MG63 (cell line): Measurements from ENCODE around the gene CDKN2AIPNL. TPM values are rescaled to one million over a fixed set of nuclear protein-coding genes. Genes with fewer than 3 reads are reported as not detected.
A peak's percentile ranks its signal among the peaks of the same experiment; 100 is the strongest.
"Not testable (repeated sequence)": the region's sequence is repeated elsewhere in the genome, so short reads cannot be mapped to it uniquely, and the experiment has no call there.

Source experiments
- DNase-seq: peaks from one replicate; pipeline ENCODE4 v3.0.0-alpha.2; 2020
- H3K27me3 ChIP-seq: fragments of 250-450 bp; sonication (Bioruptor Pico); 2 replicates; pipeline ENCODE4 v1.5.1; 2020; ENCODE audit warnings: mild to moderate bottlenecking, moderate library complexity
- H3K36me3 ChIP-seq: fragments of 250-450 bp; sonication (Bioruptor Pico); 2 replicates; pipeline ENCODE4 v1.5.1; 2020; ENCODE audit warnings: mild to moderate bottlenecking, moderate library complexity
- H3K4me3 ChIP-seq: fragments of 250-450 bp; sonication (Bioruptor Pico); 2 replicates; pipeline ENCODE4 v1.5.1; 2020; ENCODE audit warnings: mild to moderate bottlenecking, moderate library complexity
- H3K9me3 ChIP-seq: fragments of 250-450 bp; sonication (Bioruptor Pico); 2 replicates; pipeline ENCODE4 v1.5.1; 2020; ENCODE audit warnings: mild to moderate bottlenecking, moderate library complexity
- total RNA-seq: library from RNA; depleted of rRNA; stranded (reverse); fragments of >200 nt; shearing (Covaris generic); gene quantifications from 2 replicates; pipeline ENCODE4 v1.2.3, GENCODE V29; 2014; ENCODE audit warnings: low replicate concordance

The CDKN2AIPNL gene
- total RNA-seq, 1 experiment from 2014 or later: 116 TPM

GRCh38 chr5:134422791-134423365 lies 11.2 kb upstream of the CDKN2AIPNL start:
- no peaks in the 10 kb centered on the region for H3K27me3 ChIP-seq
- no peak for DNase-seq
- peaks cover 3% of the 10 kb centered on the region; the same call in 1 of the 2 replicates for H3K9me3 ChIP-seq
- no peak overlapping the region for H3K4me3 ChIP-seq
- no peaks in the 10 kb centered on the region for H3K36me3 ChIP-seq

- not testable (repeated sequence) for DNase-seq, H3K9me3 ChIP-seq, H3K4me3 ChIP-seq, H3K36me3 ChIP-seq, H3K27me3 ChIP-seq
Observed at GRCh38 chr5:134421038-134421437, 9.4 kb upstream of the CDKN2AIPNL start.

GRCh38 chr5:134420343-134420742 lies 8.7 kb upstream of the CDKN2AIPNL start:
- Histone ChIP-seq H3K4me3 (no peak overlapping the region), H3K9me3 (peaks cover 3% of the 10 kb centered on the region; the same call in 1 of the 2 replicates), H3K27me3 (no peaks in the 10 kb centered on the region), H3K36me3 (no peaks in the 10 kb centered on the region)
- no peak for DNase-seq

GRCh38 chr5:134418958-134419357 lies 7.3 kb upstream of the CDKN2AIPNL start:
- DNase-seq: no peak
- peaks cover 3% of the 10 kb centered on the region; the same call in 1 of the 2 replicates for H3K9me3 ChIP-seq
- no peak overlapping the region for H3K4me3 ChIP-seq
- no peaks in the 10 kb centered on the region for H3K27me3 ChIP-seq
- no peaks in the 10 kb centered on the region for H3K36me3 ChIP-seq

GRCh38 chr5:134417707-134418106 lies 6.0 kb upstream of the CDKN2AIPNL start:
- DNase-seq: no peak

GRCh38 chr5:134413046-134413445 lies 1.4 kb upstream of the CDKN2AIPNL start:
- Histone ChIP-seq H3K36me3 (peaks cover 24% of the 10 kb centered on the region), H3K27me3 (no peaks in the 10 kb centered on the region), H3K9me3 (no peaks in the 10 kb centered on the region), H3K4me3 (no peak overlapping the region)
- no peak for DNase-seq

More at GRCh38 chr5:134417707-134418106, 6.0 kb upstream of the CDKN2AIPNL start:
- Histone ChIP-seq H3K9me3 (peaks cover 3% of the 10 kb centered on the region; the same call in 1 of the 2 replicates), H3K36me3 (no peaks in the 10 kb centered on the region), H3K27me3 (no peaks in the 10 kb centered on the region), H3K4me3 (no peak overlapping the region)

GRCh38 chr5:134411228-134411545 lies 494 bp downstream of the CDKN2AIPNL start:
- Histone ChIP-seq H3K27me3 (no peaks in the 10 kb centered on the region), H3K36me3 (peaks cover 37% of the 10 kb centered on the region), H3K4me3 (peak overlapping the region; percentile 91), H3K9me3 (no peaks in the 10 kb centered on the region)
- DNase-seq: no peak

- Histone ChIP-seq H3K4me3 (peak overlapping the region; percentile 91), H3K36me3 (peaks cover 41% of the 10 kb centered on the region), H3K27me3 (no peaks in the 10 kb centered on the region), H3K9me3 (no peaks in the 10 kb centered on the region)
- DNase-seq: no peak
Observed at GRCh38 chr5:134410822-134411221, 859 bp downstream of the CDKN2AIPNL start.

- Histone ChIP-seq H3K36me3 (peaks cover 46% of the 10 kb centered on the region), H3K4me3 (no peak overlapping the region), H3K9me3 (no peaks in the 10 kb centered on the region), H3K27me3 (no peaks in the 10 kb centered on the region)
- DNase-seq: no peak
Observed at GRCh38 chr5:134409321-134409720, 2.4 kb downstream of the CDKN2AIPNL start.

GRCh38 chr5:134406390-134406789 lies 5.3 kb downstream of the CDKN2AIPNL start:
- Histone ChIP-seq H3K36me3 (peaks cover 68% of the 10 kb centered on the region), H3K9me3 (no peaks in the 10 kb centered on the region), H3K4me3 (no peak overlapping the region), H3K27me3 (no peaks in the 10 kb centered on the region)
- no peak for DNase-seq

GRCh38 chr5:134403951-134404350 lies 7.7 kb downstream of the CDKN2AIPNL start:
- Histone ChIP-seq H3K9me3 (no peaks in the 10 kb centered on the region), H3K27me3 (no peaks in the 10 kb centered on the region), H3K36me3 (peaks cover 57% of the 10 kb centered on the region), H3K4me3 (no peak overlapping the region)
- DNase-seq: no peak

- no peaks in the 10 kb centered on the region for H3K27me3 ChIP-seq
- H3K36me3 ChIP-seq: peaks cover 71% of the 10 kb centered on the region
- H3K4me3 ChIP-seq: no peak overlapping the region
- no peak for DNase-seq
- no peaks in the 10 kb centered on the region for H3K9me3 ChIP-seq
Observed at GRCh38 chr5:134398609-134399155, 13.0 kb downstream of the CDKN2AIPNL start.

GRCh38 chr5:134397196-134397595 lies 14.5 kb downstream of the CDKN2AIPNL start:
- Histone ChIP-seq H3K36me3 (peaks cover 70% of the 10 kb centered on the region), H3K9me3 (no peaks in the 10 kb centered on the region), H3K27me3 (no peaks in the 10 kb centered on the region), H3K4me3 (no peak overlapping the region)
- DNase-seq: no peak

- no peak for DNase-seq
- Histone ChIP-seq H3K4me3 (no peak overlapping the region), H3K27me3 (no peaks in the 10 kb centered on the region), H3K36me3 (peaks cover 66% of the 10 kb centered on the region), H3K9me3 (no peaks in the 10 kb centered on the region)
Observed at GRCh38 chr5:134396274-134396673, 15.4 kb downstream of the CDKN2AIPNL start.

- Histone ChIP-seq H3K9me3 (no peaks in the 10 kb centered on the region), H3K27me3 (no peaks in the 10 kb centered on the region), H3K4me3 (no peak overlapping the region), H3K36me3 (peaks cover 76% of the 10 kb centered on the region)
- DNase-seq: no peak
Observed at GRCh38 chr5:134394932-134395331, 16.7 kb downstream of the CDKN2AIPNL start.

GRCh38 chr5:134392301-134392700 lies 19.4 kb downstream of the CDKN2AIPNL start:
- no peaks in the 10 kb centered on the region for H3K27me3 ChIP-seq
- peaks cover 90% of the 10 kb centered on the region for H3K36me3 ChIP-seq
- H3K4me3 ChIP-seq: no peak overlapping the region
- no peaks in the 10 kb centered on the region for H3K9me3 ChIP-seq
- DNase-seq: no peak

GRCh38 chr5:134387443-134387842 lies 24.2 kb downstream of the CDKN2AIPNL start:
- H3K36me3 ChIP-seq: peaks cover 84% of the 10 kb centered on the region
- no peak overlapping the region for H3K4me3 ChIP-seq
- no peaks in the 10 kb centered on the region for H3K27me3 ChIP-seq
- DNase-seq: no peak
- H3K9me3 ChIP-seq: no peaks in the 10 kb centered on the region

- Histone ChIP-seq H3K9me3 (no peaks in the 10 kb centered on the region), H3K4me3 (no peak overlapping the region), H3K36me3 (peaks cover 84% of the 10 kb centered on the region), H3K27me3 (no peaks in the 10 kb centered on the region)
- no peak for DNase-seq
Observed at GRCh38 chr5:134383980-134384697, 27.5 kb downstream of the CDKN2AIPNL start.
